Endothelial cell of umbilical vein (primary cell): ENCODE measurements around the gene TRMT1.

Experiments
- CTCF ChIP-seq, 2 donors: IDR thresholded peaks; 1 replicate in 1 of 2; 2 replicates in 1 of 2; pipeline ENCODE4 v1.5.1; 2011; ENCODE audit warnings: low read length in 2 of 2, mild to moderate bottlenecking in 2 of 2, moderate library complexity in 2 of 2, control low read depth in 1 of 2, inconsistent platforms in 1 of 2, low read depth in 1 of 2; ENCODE audit not compliant: insufficient read depth in 1 of 2; ENCODE audit errors: extremely low read depth in 1 of 2
- GATA2 ChIP-seq: IDR thresholded peaks from 2 replicates; pipeline ENCODE4 v1.7.0; 2011; ENCODE audit warnings: low read depth, mild to moderate bottlenecking, moderate library complexity, mixed read lengths, low read length; ENCODE audit not compliant: insufficient read length, insufficient read depth
- POLR2A ChIP-seq: IDR thresholded peaks from 2 replicates; pipeline ENCODE4 v1.6.1; 2012; ENCODE audit warnings: low read depth, mild to moderate bottlenecking, control low read depth, low read length

GRCh38 chr19:13118424-13119193, 2.1 kb upstream of the TRMT1 start:
- no peak for TF ChIP-seq CTCF (IDR thresholded peaks at IDR 0.05; ENCODE audit: extremely low read depth in 1 of 2, insufficient read depth in 1 of 2, low read depth in 1 of 2, low read length in 2 of 2)
- TF ChIP-seq GATA2, result no peak
- no peak for TF ChIP-seq POLR2A
